HG03558 (cell line): Measurements from ENCODE around the gene YPEL2.

ENCODE experiments used
- ATAC-seq: cut with Tn5 transposase; IDR thresholded peaks from one replicate; pipeline ENCODE4 v1.9.1; 2021; ENCODE audit warnings: moderate number of reproducible peaks; ENCODE audit not compliant: unreplicated experiment; ENCODE audit errors: extremely low read depth

YPEL2 gene

GRCh38 chr17:59424331-59424730, 92.9 kb downstream of the YPEL2 start:
- ATAC-seq, result no peak

DNA sequence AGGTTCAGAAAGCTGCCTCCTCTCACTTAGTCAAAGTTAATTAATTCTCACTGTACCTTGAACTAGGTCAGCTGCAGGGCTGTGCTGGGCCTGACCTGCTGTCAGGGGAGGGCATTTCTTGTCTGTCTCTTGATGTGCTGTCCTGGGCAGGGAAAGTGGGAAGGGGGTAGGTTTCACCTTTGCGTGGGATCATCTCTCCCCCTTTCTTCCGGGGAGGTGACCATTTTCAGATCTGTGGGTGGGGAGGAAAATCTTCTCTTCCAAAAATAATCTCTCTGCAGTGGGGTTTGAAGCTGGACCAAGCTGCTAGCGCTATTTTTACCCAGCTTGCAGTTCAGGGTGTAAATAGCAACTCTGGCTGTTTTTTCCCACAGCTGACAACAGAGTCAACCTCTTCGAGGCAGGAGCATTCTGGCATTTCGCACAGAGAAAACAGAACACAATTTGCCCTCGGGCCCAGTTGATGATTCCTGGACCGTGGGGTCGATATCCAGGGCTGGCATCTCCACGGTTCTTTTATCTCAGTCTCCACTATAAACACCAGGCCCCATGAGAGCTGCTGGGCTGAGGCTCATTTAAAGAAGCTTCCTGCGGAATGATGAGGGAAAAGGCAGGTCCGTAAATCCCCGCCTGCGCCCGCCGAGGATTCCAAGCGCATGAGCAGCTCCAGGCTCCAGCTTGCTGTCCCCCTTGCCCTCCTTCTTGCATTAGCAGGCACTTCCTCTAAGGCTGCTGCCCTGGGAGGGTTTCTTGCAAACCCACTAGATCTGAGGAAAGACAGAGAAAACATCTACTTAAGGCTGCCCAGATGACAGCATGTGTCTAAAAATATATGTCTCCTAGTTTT, 93.9 kb downstream of the YPEL2 start:
- ATAC-seq, result no peak

DNA sequence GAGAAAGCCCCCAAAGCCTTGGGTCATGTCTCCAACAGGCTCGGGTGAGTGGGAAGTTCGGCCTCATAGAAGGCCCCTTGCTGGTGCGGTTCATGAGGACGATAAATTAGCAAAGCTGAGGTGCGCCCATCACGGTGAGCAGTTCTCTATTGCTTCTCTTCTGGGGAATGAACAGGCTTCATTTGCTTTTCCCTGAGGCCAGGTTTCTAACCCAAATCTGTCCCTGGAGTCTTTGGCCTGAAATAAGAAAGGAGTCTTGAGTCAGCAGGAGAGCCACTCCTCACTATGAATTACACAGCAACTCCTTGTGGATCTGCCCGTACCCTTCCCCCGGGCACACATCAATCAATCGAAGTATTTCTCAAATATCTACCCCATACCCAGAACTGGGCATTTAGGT, 94.6 kb downstream of the YPEL2 start:
- no peak for ATAC-seq

DNA sequence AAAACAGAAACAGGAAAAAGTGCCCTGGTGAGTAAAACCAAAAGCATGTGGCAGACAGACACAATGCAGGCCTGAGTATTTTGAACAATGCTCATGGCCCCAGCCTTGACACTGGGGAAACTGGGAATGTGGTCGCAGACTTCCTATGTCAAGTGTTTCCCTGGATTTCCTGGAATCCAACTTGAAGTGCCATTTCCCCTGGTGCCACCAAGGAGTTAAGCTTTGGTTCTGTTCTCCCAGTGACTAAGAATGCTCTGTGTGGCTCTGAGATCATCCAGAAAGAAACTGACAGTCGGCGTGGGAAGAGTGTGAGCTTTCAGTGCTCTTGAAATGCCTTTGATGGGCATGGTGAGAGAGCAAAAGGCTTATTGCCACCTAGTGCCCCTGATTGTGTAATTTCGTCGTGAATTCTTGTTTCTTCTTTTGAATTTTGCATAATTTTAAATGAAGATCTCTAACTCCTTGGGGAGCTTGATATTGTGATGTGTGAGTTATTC, 96.0 kb downstream of the YPEL2 start:
- no peak for ATAC-seq

- ATAC-seq, result no peak
Observed at GRCh38 chr17:59427996-59428395, 96.5 kb downstream of the YPEL2 start.

- ATAC-seq, result no peak
Observed at GRCh38 chr17:59428916-59429485, 97.5 kb downstream of the YPEL2 start.

DNA sequence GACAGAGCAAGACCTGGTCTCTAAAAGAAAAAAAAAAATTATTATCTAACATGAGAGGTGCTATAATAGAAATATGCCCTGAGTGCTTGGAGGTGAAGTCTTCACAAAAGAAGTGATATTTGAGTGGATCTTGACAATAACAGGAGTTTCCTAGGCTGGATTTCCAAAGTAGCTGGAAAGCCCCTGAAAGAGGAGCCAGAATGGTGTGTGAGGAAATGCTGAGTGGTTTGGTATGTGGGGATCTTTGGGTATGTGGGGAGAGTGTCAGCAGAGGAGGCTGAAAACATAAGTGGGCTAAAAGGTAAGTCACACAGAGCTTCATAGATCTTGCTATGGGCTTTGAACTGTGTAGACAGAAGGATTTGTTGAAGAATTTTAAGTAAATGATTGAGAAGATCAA, 100.1 kb downstream of the YPEL2 start:
- no peak for ATAC-seq

DNA sequence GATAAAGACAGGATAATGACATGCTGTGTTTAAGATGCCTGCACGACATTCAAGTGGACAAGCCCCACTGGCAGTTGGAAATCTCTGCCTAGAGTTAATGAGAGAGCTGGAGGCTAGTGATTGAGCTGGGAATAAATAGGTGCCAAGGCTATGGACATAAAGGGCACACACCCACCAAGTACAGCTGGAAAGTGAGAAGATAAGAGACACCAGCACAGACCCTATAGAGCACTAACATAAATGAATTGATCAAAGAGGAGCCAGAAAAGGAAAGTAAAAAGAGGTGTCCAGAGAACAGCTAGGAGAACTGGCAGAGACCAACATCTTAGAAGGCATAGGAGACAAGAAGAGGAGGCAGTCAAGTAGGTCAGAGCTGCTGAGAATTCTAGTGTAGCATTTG, 101.2 kb downstream of the YPEL2 start:
- ATAC-seq, result no peak

- ATAC-seq, result no peak
Observed at GRCh38 chr17:59433586-59433985, 102.1 kb downstream of the YPEL2 start.

DNA sequence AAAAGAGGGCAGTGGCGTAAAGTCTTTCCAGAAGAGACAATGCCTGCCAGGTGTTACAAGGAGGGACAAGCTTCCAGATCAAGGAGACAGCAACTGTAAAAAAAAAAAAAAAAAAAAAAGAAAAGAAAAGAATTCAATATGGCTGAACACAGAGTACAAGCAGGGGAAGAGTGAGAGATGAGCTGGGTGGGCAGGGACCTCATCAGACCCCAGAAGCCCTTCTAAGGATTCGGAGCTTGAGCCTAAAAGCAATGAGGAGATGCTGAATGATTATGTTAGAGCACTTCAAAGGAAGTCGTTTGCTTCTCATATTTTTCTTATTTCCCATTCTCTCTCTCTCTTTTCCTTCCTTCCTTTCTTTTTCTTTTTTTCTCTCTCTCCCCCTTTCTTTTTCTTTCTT, 103.0 kb downstream of the YPEL2 start:
- no peak for ATAC-seq

DNA sequence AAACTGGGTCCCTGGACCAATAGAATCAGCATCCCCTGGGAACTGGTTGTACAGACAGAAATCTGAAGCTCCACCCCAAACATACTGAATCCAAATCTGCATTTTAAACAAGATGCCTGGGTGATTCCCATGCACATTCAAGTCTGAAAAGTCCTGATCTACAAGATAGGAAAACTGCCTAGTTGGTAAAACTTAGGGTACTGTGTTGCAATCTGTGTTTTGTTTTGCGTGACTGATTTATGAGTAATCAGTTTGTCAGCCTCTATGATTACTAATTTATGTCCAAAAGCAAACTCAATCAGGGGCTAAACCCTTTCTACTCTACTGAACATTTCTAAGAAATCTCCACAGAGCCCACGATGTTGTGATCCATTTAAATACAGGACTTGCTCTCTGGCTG, 103.8 kb downstream of the YPEL2 start:
- ATAC-seq, result no peak

- no peak for ATAC-seq
Observed at GRCh38 chr17:59436900-59437299, 105.4 kb downstream of the YPEL2 start.

DNA sequence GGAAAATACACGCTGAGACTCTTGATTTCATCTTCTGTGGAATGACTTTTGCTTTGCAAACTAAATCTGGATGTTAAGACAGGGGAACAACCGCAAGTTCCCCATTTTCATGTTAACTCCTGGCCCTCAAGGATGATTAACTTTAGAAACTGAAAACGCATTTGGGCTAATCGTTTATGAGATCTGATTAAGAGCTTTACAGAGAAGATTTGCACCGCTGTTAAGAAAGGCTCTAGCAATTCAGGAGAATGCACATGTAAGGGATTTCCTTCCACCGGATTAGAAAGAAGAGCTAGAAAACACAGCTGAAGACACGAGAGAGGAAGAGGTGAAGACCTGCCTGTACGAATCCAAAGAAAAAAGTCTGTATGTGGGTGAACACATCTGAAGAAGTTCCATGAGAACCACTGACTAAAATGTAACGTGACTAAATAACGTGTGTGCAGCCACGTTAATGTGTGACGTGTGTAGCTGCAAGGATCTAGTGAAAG, 106.4 kb downstream of the YPEL2 start:
- no peak for ATAC-seq

- ATAC-seq, result no peak
Observed at GRCh38 chr17:59439262-59439661, 107.8 kb downstream of the YPEL2 start.

DNA sequence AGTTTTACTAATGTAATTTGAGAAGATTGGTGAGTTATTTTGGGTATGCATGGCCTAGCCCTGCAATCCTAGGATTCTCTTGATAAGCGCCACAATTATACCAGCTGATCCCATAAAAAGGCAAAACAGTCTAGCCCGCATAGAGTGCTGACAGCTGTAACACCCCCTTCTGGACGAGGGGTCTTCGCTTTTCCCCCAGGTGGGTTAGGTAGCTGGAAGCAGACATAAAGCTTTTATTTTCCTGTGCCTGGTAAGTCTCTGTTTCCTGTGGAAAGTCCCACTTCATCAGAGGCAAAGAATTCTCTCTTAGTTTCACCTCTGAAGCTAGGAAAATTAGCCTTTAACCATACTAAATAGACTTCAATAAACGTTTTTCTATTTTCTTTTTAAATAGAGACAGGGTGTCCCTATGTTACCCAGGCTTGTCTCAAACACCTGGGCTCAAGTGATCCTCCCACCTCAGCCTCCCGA, 108.3 kb downstream of the YPEL2 start:
- no peak for ATAC-seq

- no peak for ATAC-seq
Observed at GRCh38 chr17:59440757-59441463, 109.5 kb downstream of the YPEL2 start.

GRCh38 chr17:59441464-59442096, 110.1 kb downstream of the YPEL2 start:
- ATAC-seq, result no peak

DNA sequence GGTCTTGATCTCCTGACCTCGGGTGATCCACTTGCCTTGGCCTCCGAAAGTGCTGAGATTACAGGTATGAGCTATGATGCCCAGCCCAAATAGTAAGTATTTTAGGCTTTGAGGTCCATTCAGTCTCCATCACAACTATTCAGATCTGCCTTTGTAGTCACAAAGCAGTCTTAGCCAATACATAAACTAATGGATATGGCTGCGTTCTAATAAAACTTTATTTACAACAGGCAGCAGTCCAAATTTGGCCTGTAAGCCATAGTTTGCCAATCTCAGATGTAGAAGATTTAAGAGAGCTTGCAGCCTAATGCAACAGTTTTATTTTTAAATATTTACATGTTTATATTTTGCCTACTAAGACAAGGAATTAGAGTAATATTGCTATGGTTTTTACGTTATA, 111.7 kb downstream of the YPEL2 start:
- ATAC-seq, result no peak
